ENCODE results near the gene ROR1.

The ROR1 gene

GRCh38 chr1:64074767-64075166, 300.9 kb downstream of the ROR1 start:
- no peak for ATAC-seq
- TF ChIP-seq ZNF8 (CRISPR knock-in tag; IDR thresholded peaks at IDR 0.05), result no peak
- TF ChIP-seq RARB (CRISPR knock-in tag; IDR thresholded peaks at IDR 0.05), result no peak
- TF ChIP-seq CSRNP3 (CRISPR knock-in tag; IDR thresholded peaks at IDR 0.05), result no peak
- TF ChIP-seq SNAI2 (CRISPR knock-in tag; IDR thresholded peaks at IDR 0.05), result no peak

GRCh38 chr1:64077281-64077940, 303.6 kb downstream of the ROR1 start:
- TF ChIP-seq ESRRG (CRISPR knock-in tag; IDR thresholded peaks at IDR 0.05), result no peak
- no peak for TF ChIP-seq POU6F1 (CRISPR knock-in tag; IDR thresholded peaks at IDR 0.05; ENCODE audit: borderline replicate concordance, low read depth)
- no peak for TF ChIP-seq BACH2 (CRISPR knock-in tag; IDR thresholded peaks at IDR 0.05; ENCODE audit: borderline replicate concordance)
- no peak for TF ChIP-seq ISL1 (CRISPR knock-in tag; IDR thresholded peaks at IDR 0.05)
- no peak for TF ChIP-seq CSRNP3 (CRISPR knock-in tag; IDR thresholded peaks at IDR 0.05)
- no peak for TF ChIP-seq GLIS3 (CRISPR knock-in tag; IDR thresholded peaks at IDR 0.05)
- no peak for TF ChIP-seq RARB (CRISPR knock-in tag; IDR thresholded peaks at IDR 0.05)
- TF ChIP-seq ZNF8 (CRISPR knock-in tag; IDR thresholded peaks at IDR 0.05), result no peak
- TF ChIP-seq ZNF565 (CRISPR knock-in tag; conservative IDR thresholded peaks at IDR 0.05; ENCODE audit: low read depth), result no peak
- no peak for ATAC-seq

- no peak for TF ChIP-seq ZFP30 (CRISPR knock-in tag; IDR thresholded peaks at IDR 0.05)
- no peak for TF ChIP-seq CSDC2 (CRISPR knock-in tag; IDR thresholded peaks at IDR 0.05)
- no peak for TF ChIP-seq ZC3H10 (CRISPR knock-in tag; IDR thresholded peaks at IDR 0.05)
- TF ChIP-seq GLIS3 (CRISPR knock-in tag; IDR thresholded peaks at IDR 0.05), result no peak
- TF ChIP-seq SNAI2 (CRISPR knock-in tag; IDR thresholded peaks at IDR 0.05), result no peak
- TF ChIP-seq TCF4 (CRISPR knock-in tag; IDR thresholded peaks at IDR 0.05; ENCODE audit: borderline replicate concordance), result no peak
- TF ChIP-seq OSR1 (CRISPR knock-in tag; IDR thresholded peaks at IDR 0.05), result no peak
- ATAC-seq, result no peak
Observed at GRCh38 chr1:64080941-64081562, 307.2 kb downstream of the ROR1 start.

GRCh38 chr1:64082459-64082858, 308.6 kb downstream of the ROR1 start:
- ATAC-seq, result peak; percentile 87
- TF ChIP-seq POU6F1 (CRISPR knock-in tag; IDR thresholded peaks at IDR 0.05; ENCODE audit: borderline replicate concordance, low read depth) (no peak), PPARA (CRISPR knock-in tag; IDR thresholded peaks at IDR 0.05; ENCODE audit: borderline replicate concordance) (no peak), PATZ1 (CRISPR knock-in tag; IDR thresholded peaks at IDR 0.05; ENCODE audit: borderline replicate concordance) (no peak), ESRRG (CRISPR knock-in tag; IDR thresholded peaks at IDR 0.05) (no peak), TOX (CRISPR knock-in tag; IDR thresholded peaks at IDR 0.05; ENCODE audit: borderline replicate concordance) (no peak), SNAI2 (CRISPR knock-in tag; IDR thresholded peaks at IDR 0.05) (no peak), ISL1 (CRISPR knock-in tag; IDR thresholded peaks at IDR 0.05) (no peak), ARNTL (CRISPR knock-in tag; IDR thresholded peaks at IDR 0.05; ENCODE audit: borderline replicate concordance, low read depth) (no peak)

Data from SK-N-SH treated with all-trans-retinoic acid at 6 μM for 48 hours (cell line).